ENCODE measurements around the gene TFG. TPM values are rescaled to one million over a fixed set of nuclear protein-coding genes. Genes with fewer than 3 reads are reported as not detected.

TFG gene
- total RNA-seq, 1 donor from 2014 or later: 64.9 TPM

GRCh38 chr3:100719136-100719535, 9.8 kb downstream of the TFG start:
- H3K9me3 ChIP-seq: no peaks in the 10 kb centered on the region
- TF ChIP-seq CTCF (IDR thresholded peaks at IDR 0.05): no peak
- peaks cover 20 to 40% of the 10 kb centered on the region in 2 donors for H3K36me3 ChIP-seq
- intact Hi-C loops (cut with DNase I): no loop called here
- no peak for DNase-seq (ENCODE audit: low spot score in 2 of 2)
- H3K27ac ChIP-seq: no peak overlapping the region
- peaks cover 0 to 2% of the 10 kb centered on the region in 2 donors for H3K4me1 ChIP-seq
- no peak overlapping the region for H3K4me3 ChIP-seq
- H3K27me3 ChIP-seq: no peaks in the 10 kb centered on the region

- intact Hi-C loops (cut with DNase I): no loop called here
- peaks cover 18 to 40% of the 10 kb centered on the region in 2 donors for H3K36me3 ChIP-seq
Measured at GRCh38 chr3:100720426-100720825, 11.1 kb downstream of the TFG start.

GRCh38 chr3:100725935-100726513, 16.7 kb downstream of the TFG start:
- H3K4me3 ChIP-seq: no peak overlapping the region
- no peaks in the 10 kb centered on the region for H3K9me3 ChIP-seq
- peaks cover 25 to 46% of the 10 kb centered on the region in 2 donors for H3K36me3 ChIP-seq
- no peak for TF ChIP-seq CTCF (IDR thresholded peaks at IDR 0.05)
- intact Hi-C loops (cut with DNase I): no loop called here
- DNase-seq (ENCODE audit: low spot score in 2 of 2): no peak
- no peaks in the 10 kb centered on the region for H3K27me3 ChIP-seq
- H3K4me1 ChIP-seq: peaks cover 0 to 6% of the 10 kb centered on the region in 2 donors
- no peak overlapping the region for H3K27ac ChIP-seq

More at GRCh38 chr3:100720426-100720825, 11.1 kb downstream of the TFG start:
- Histone ChIP-seq H3K4me1 (peaks cover 0 to 2% of the 10 kb centered on the region in 2 donors), H3K27me3 (no peaks in the 10 kb centered on the region), H3K27ac (no peak overlapping the region), H3K9me3 (no peaks in the 10 kb centered on the region), H3K4me3 (no peak overlapping the region)
- DNase-seq (ENCODE audit: low spot score in 2 of 2): no peak
- TF ChIP-seq CTCF (IDR thresholded peaks at IDR 0.05): no peak

- no peak for TF ChIP-seq CTCF (IDR thresholded peaks at IDR 0.05)
- Histone ChIP-seq H3K36me3 (peaks cover 23 to 39% of the 10 kb centered on the region in 2 donors), H3K27ac (no peak overlapping the region), H3K9me3 (no peaks in the 10 kb centered on the region), H3K27me3 (no peaks in the 10 kb centered on the region), H3K4me1 (peaks cover 0 to 6% of the 10 kb centered on the region in 2 donors), H3K4me3 (no peak overlapping the region)
- DNase-seq (ENCODE audit: low spot score in 2 of 2): no peak
- intact Hi-C loops (cut with DNase I): no loop called here
Measured at GRCh38 chr3:100726706-100727105, 17.4 kb downstream of the TFG start.

GRCh38 chr3:100730524-100730923, 21.2 kb downstream of the TFG start:
- intact Hi-C loops (cut with DNase I): no loop called here
- H3K36me3 ChIP-seq: peaks cover 10 to 47% of the 10 kb centered on the region in 2 donors

More at GRCh38 chr3:100730524-100730923, 21.2 kb downstream of the TFG start:
- Histone ChIP-seq H3K4me3 (no peak overlapping the region), H3K27me3 (no peaks in the 10 kb centered on the region), H3K9me3 (no peaks in the 10 kb centered on the region), H3K4me1 (peaks cover 0 to 6% of the 10 kb centered on the region in 2 donors), H3K27ac (no peak overlapping the region)
- DNase-seq (ENCODE audit: low spot score in 2 of 2): no peak
- no peak for TF ChIP-seq CTCF (IDR thresholded peaks at IDR 0.05)

Data from ascending aorta (tissue), 2 donors.